ENCODE results near the gene CNR2.

CNR2 gene

GRCh38 chr1:23928789-23929188 lies 15.6 kb upstream of the CNR2 start:
- no peak overlapping the region for H3K4me3 ChIP-seq (ENCODE audit: low read depth, low read length)
- no peak for TF ChIP-seq CTCF (IDR thresholded peaks at IDR 0.05; ENCODE audit: low read depth, low read length)
- no peak for DNase-seq (ENCODE audit: low read depth, low spot score)
- in situ Hi-C loops (cut with HindIII; ENCODE audit: low sequenced_read_pairs), result no loop called here

DNA sequence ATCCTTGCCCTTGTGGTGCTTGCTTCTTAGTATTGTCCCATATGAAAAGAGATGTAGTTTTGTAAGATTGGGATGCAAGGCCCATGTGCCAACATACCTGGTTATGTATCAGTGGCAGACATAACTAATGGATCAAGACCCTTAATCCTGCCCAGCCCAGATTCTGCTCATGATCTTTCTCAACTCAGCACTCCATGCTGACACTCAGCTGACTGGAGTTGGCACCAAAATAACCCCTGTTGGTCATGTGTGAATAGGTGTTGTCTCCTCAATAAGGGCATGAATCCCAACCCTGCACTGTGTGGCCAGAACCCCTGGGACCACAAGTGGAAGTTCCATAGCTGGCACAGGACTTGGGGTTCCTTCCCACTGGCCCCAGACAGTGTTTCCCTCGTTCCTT lies 13.9 kb upstream of the CNR2 start:
- no peak for DNase-seq (ENCODE audit: low read depth, low spot score)
- no peak for TF ChIP-seq CTCF (IDR thresholded peaks at IDR 0.05; ENCODE audit: low read depth, low read length)
- in situ Hi-C loops (cut with HindIII; ENCODE audit: low sequenced_read_pairs), result no loop called here
- no peak overlapping the region for H3K4me3 ChIP-seq (ENCODE audit: low read depth, low read length)

DNA sequence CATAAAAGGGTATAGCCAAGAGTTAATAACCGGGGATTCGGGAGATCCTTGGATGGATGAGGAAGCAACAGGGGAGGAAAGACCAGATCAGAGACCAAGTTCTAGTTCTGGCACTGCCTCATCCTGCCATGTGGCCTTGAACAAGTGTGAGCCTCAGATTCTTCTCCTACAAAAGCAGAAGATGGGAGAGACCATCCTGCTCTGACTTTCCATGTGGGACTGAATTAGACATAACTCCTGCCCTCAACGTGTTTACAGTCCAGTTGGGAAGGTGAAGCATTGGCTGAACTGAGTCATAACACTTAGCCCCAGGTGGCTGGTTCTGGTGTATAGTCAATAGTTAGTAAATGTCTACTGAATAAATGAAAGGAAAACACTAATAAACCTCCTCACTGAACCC lies 12.1 kb upstream of the CNR2 start:
- no peak overlapping the region for H3K4me3 ChIP-seq (ENCODE audit: low read depth, low read length)
- DNase-seq (ENCODE audit: low read depth, low spot score), result no peak
- in situ Hi-C loops (cut with HindIII; ENCODE audit: low sequenced_read_pairs), result no loop called here
- TF ChIP-seq CTCF (IDR thresholded peaks at IDR 0.05; ENCODE audit: low read depth, low read length), result no peak

DNA sequence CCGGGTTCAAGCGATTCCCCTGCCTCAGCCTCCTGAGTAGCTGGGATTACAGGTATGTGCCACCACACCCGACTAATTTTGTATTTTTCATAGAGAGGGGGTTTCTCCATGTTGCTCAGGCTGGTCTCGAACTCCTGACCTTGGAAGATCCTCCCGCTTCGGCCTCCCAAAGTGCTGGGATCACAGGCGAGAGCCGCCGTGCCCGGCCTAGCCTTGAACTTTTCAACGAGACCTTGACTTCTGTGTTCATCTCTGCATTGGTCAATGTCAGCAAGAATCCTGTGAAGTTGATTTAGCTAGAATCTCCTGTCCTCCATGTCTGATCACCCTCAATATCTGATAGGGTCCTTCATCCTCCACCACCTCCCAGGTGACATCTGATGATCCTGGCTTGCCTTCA lies 11.4 kb upstream of the CNR2 start:
- in situ Hi-C loops (cut with HindIII; ENCODE audit: low sequenced_read_pairs), result no loop called here
- TF ChIP-seq CTCF (IDR thresholded peaks at IDR 0.05; ENCODE audit: low read depth, low read length), result no peak
- H3K4me3 ChIP-seq (ENCODE audit: low read depth, low read length), result no peak overlapping the region
- DNase-seq (ENCODE audit: low read depth, low spot score), result no peak

DNA sequence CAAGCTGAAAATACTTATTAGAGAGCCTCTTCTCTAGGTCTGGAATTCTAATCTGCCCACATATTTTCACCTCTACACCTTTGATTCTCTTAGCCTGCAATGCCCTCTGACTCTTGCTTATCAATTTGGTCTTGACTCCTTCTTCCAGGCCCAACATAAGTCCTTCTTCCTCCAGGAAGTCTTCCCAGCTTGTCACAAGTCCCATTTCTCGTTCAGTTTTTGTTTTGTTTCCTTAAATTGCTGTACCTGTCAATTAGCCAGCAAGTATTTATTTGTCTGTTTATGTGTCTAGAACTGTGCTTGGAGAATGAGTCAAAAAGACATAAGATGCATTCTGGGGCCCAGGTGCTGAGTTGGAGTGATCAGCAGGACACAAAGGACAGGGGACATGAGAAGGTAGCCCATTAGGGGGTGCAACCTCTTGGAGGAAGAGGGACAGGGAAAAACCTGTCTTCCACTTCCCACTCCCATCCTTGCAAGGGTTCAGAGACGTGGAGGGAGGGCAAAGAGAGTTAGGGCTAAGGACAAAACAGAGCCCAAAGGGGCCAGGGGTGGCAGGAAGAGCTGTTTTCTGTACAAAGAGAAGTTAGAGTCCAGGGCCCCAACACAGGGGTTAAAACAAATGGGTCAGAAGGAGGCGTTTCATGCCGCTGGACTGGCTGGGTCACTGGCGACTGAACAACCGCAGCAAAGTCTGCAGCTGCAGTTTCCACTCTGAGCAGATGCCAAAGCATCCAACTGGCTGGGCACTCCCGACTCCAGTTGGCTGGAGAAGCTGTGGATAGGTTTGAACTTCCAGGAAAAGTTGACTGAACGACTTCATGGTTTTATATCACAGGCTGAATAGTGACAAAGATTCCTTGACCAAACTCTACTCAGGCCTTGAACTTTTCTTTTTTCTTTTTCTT lies 10.7 kb upstream of the CNR2 start:
- TF ChIP-seq CTCF (IDR thresholded peaks at IDR 0.05; ENCODE audit: low read depth, low read length), result no peak
- in situ Hi-C loops (cut with HindIII; ENCODE audit: low sequenced_read_pairs), result no loop called here
- no peak overlapping the region for H3K4me3 ChIP-seq (ENCODE audit: low read depth, low read length)
- no peak for DNase-seq (ENCODE audit: low read depth, low spot score)

- in situ Hi-C loops (cut with HindIII; ENCODE audit: low sequenced_read_pairs), result no loop called here
These were observed 9.3 kb upstream of the CNR2 start for GRCh38 chr1:23922321-23922943.

More at GRCh38 chr1:23922321-23922943, 9.3 kb upstream of the CNR2 start:
- H3K4me3 ChIP-seq (ENCODE audit: low read depth, low read length), result no peak overlapping the region
- no peak for TF ChIP-seq CTCF (IDR thresholded peaks at IDR 0.05; ENCODE audit: low read depth, low read length)
- no peak for DNase-seq (ENCODE audit: low read depth, low spot score)
